ENCODE data around the gene PRPF19. TPM values are rescaled to one million over a fixed set of nuclear protein-coding genes. Genes with fewer than 3 reads are reported as not detected.

PRPF19 gene
- total RNA-seq, 1 donor from 2014 or later = 36.1 TPM

DNA sequence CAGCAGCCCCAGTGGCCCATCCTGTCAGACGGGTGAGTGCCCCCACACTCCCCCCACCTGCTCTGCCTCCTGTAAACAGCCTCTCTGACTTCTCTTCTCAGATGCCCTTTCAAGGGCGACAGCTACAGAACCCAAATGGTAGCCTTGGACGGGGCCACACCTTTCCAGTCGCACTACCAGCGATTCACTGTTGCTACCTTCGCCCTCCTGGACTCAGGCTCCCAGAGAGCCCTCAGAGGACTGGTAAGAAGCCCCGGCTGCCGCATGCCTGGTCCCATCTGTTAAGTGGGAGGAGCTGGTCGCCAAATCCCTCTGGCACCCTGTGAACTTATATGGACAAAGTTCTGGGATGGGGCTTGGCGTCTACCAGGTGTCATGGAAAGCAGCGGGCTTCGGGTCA is 32.9 kb downstream of the PRPF19 start:
- no peaks in the 10 kb centered on the region for H3K27me3 ChIP-seq (ENCODE audit: control insufficient read depth, insufficient read depth, low read length)
- FAIRE-seq (no peak), DNase-seq (ENCODE audit: low read depth) (no peak)
- TF ChIP-seq CTCF (IDR thresholded peaks at IDR 0.05; ENCODE audit: insufficient read depth, low read length, severe bottlenecking) = no peak
- no peaks in the 10 kb centered on the region for H3K36me3 ChIP-seq (ENCODE audit: control insufficient read depth, insufficient read depth, low read length)
- H3K4me3 ChIP-seq (ENCODE audit: low read depth, low read length) = no peak overlapping the region

GRCh38 chr11:60872961-60873524 is 33.3 kb downstream of the PRPF19 start:
- DNase-seq (ENCODE audit: low read depth) (no peak), FAIRE-seq (peak; percentile 18)
- H3K36me3 ChIP-seq (ENCODE audit: control insufficient read depth, insufficient read depth, low read length) = no peaks in the 10 kb centered on the region
- no peak for TF ChIP-seq CTCF (IDR thresholded peaks at IDR 0.05; ENCODE audit: insufficient read depth, low read length, severe bottlenecking)
- no peak overlapping the region for H3K4me3 ChIP-seq (ENCODE audit: low read depth, low read length)
- H3K27me3 ChIP-seq (ENCODE audit: control insufficient read depth, insufficient read depth, low read length) = no peaks in the 10 kb centered on the region

DNA sequence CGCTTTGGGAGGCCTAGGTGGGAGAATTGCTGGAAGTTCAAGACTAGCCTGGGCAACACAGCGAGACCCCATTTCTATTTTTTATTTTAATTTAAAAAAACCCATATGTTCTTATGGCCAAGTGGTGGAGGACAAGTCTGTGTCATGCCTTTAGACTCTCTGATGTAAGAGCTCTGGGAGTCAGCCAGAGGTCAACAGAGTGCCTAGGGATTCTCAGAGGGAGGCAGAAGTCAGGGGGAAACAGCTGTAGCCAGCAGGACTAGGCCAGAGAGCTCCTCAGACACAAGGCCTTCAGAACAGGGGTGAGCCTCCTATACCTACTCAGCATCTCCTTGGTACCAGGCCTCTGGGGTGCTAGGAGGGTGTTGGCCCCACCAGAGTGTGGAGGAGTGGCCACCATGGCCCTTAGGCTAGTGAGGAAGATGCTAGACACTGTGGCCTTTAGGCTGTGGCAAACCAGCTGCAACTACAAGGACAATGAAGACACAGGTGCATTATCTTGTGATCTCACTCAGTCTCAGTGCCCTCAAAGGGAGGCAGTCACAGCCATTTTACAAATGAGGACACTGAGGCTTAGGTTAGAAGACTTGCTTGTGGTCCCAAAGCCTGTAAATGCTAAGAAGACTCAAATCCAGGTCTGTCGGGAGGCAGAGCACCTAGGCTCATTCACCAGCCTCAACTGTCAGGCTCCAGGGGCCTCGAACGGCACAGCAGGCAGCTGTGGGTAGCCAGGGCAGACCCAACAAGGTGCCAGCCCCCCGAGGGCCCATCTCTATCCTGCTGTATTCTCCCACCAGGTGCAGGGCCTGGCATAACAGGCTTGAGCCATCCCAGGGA is 34.0 kb downstream of the PRPF19 start:
- no peak for TF ChIP-seq CTCF (IDR thresholded peaks at IDR 0.05; ENCODE audit: insufficient read depth, low read length, severe bottlenecking)
- FAIRE-seq = no peak
- Histone ChIP-seq H3K27me3 (ENCODE audit: control insufficient read depth, insufficient read depth, low read length) (no peaks in the 10 kb centered on the region), H3K36me3 (ENCODE audit: control insufficient read depth, insufficient read depth, low read length) (no peaks in the 10 kb centered on the region), H3K4me3 (ENCODE audit: low read depth, low read length) (no peak overlapping the region)
- DNase-seq (ENCODE audit: low read depth) = peak; percentile 29

GRCh38 chr11:60871378-60872061 is 34.9 kb downstream of the PRPF19 start:
- no peak for TF ChIP-seq CTCF (IDR thresholded peaks at IDR 0.05; ENCODE audit: insufficient read depth, low read length, severe bottlenecking)
- peak; percentile 89 for FAIRE-seq
- no peaks in the 10 kb centered on the region for H3K27me3 ChIP-seq (ENCODE audit: control insufficient read depth, insufficient read depth, low read length)
- no peaks in the 10 kb centered on the region for H3K36me3 ChIP-seq (ENCODE audit: control insufficient read depth, insufficient read depth, low read length)
- H3K4me3 ChIP-seq (ENCODE audit: low read depth, low read length) = no peak overlapping the region
- DNase-seq (ENCODE audit: low read depth) = no peak

DNA sequence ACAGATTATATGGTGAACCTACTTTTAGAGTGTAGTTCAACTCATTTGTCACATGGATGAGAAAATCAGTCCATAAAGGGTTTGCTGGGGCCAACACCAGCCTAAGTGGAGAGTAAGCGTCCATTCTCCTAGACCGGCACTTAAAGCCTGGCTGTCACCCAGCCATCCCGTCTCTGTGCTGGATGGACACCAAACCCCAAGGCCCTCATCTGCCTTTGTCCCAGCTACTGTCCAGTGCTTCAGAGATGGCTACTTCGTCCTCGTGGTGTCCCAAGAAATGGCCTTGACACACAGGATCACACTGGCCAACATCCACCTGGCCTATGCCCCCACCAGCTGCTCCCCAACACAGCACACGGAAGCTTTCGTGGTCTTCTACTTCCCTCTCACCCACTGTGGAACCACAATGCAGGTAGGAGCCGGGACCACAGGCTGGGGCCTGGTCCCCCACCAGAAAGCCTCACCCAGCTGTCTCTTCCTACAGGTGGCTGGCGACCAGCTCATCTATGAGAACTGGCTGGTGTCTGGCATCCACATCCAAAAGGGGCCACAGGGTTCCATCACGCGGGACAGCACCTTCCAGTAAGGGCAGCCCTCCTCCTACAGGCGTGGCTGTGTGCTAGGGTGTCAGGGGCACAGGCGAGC is 35.5 kb downstream of the PRPF19 start:
- FAIRE-seq (peak; percentile 23), DNase-seq (ENCODE audit: low read depth) (no peak)
- TF ChIP-seq CTCF (IDR thresholded peaks at IDR 0.05; ENCODE audit: insufficient read depth, low read length, severe bottlenecking) = no peak
- Histone ChIP-seq H3K4me3 (ENCODE audit: low read depth, low read length) (no peak overlapping the region), H3K36me3 (ENCODE audit: control insufficient read depth, insufficient read depth, low read length) (no peaks in the 10 kb centered on the region), H3K27me3 (ENCODE audit: control insufficient read depth, insufficient read depth, low read length) (no peaks in the 10 kb centered on the region)

Measured in bronchial epithelial cell (primary cell).